Activated B cell treated with CpG ODN at 0.5 μM for 24 hours (primary cell): ENCODE results near the gene MAVS. TPM values are rescaled to one million over a fixed set of nuclear protein-coding genes. Genes with fewer than 3 reads are reported as not detected.
"Not testable (repeated sequence)": the region's sequence is repeated elsewhere in the genome, so short reads cannot be mapped to it uniquely, and the experiment has no call there.

Experiments
- ATAC-seq: fragments of 200-7000 bp; cut with Tn5 transposase; one replicate; pipeline ENCODE4 v1.10.0; 2021; ENCODE audit warnings: low read depth, mild to moderate bottlenecking, moderate library complexity
- CTCF ChIA-PET: fragments of 350-600 bp; sonication (Branson Sonifier 250); formaldehyde crosslinking; loops from one replicate; lab custom pipeline; 2021; ENCODE audit warnings: antibody characterized with exemption; lab: Charles Lee
- POLR2A ChIA-PET: fragments of 350-600 bp; sonication (Branson Sonifier 250); formaldehyde crosslinking; loops from one replicate; lab custom pipeline; 2021; ENCODE audit warnings: antibody characterized with exemption; lab: Charles Lee
- DNase-seq: peaks from one replicate; pipeline ENCODE4 v3.0.0; 2022
- H3K27ac Mint-ChIP-seq: one replicate; pipeline ENCODE4 v1.8.0; 2020; ENCODE audit warnings: mixed read lengths
- H3K27me3 Mint-ChIP-seq: one replicate; pipeline ENCODE4 v1.8.0; 2021; ENCODE audit warnings: mixed read lengths
- H3K36me3 Mint-ChIP-seq: one replicate; pipeline ENCODE4 v1.8.0; 2021; ENCODE audit warnings: low read depth, mixed read lengths
- H3K4me1 Mint-ChIP-seq: one replicate; pipeline ENCODE4 v1.8.0; 2021; ENCODE audit warnings: mixed read lengths
- H3K4me3 Mint-ChIP-seq: one replicate; pipeline ENCODE4 v1.8.0; 2020; ENCODE audit warnings: mild to moderate bottlenecking, mixed read lengths
- H3K9me3 Mint-ChIP-seq: one replicate; pipeline ENCODE4 v1.8.0; 2020; ENCODE audit warnings: mixed read lengths
- intact Hi-C: fragments of 100-400 bp; cut with micrococcal nuclease; formaldehyde crosslinking; loops from one replicate; pipeline ENCODE4 v1.15.1; 2024
- total RNA-seq: library from RNA; stranded (reverse); gene quantifications from 2 replicates; pipeline ENCODE4 v1.2.3, GENCODE V29; 2022
- TF ChIP-seq, protein P1 (sequence below): fragments of 200-600 bp; IDR thresholded peaks from one replicate; pipeline ENCODE4 v1.8.0; 2022; ENCODE audit warnings: antibody characterized with exemption, mild to moderate bottlenecking

Gene MAVS
- total RNA-seq, 1 donor from 2014 or later, result 39.7 TPM

DNA sequence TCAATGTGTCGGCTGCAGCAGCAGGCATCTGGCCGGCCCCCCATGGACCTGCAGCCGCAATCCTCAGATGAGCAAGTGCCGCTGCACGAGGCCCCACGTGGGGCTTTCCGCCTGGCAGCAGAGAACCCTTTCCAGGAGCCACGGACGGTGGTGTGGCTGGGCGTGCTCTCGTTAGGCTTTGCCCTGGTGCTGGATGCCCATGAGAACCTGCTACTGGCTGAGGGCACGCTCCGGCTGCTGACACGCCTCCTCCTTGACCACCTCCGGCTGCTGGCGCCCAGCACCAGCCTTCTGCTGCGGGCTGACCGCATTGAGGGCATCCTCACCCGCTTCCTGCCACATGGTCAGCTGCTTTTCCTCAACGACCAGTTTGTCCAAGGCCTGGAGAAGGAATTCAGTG, 22.8 kb upstream of the MAVS start:
- no peak overlapping the region for H3K27ac Mint-ChIP-seq
- POLR2A ChIA-PET, result no interaction called here
- peaks cover 50% of the 10 kb centered on the region for H3K36me3 Mint-ChIP-seq
- H3K9me3 Mint-ChIP-seq, result no peaks in the 10 kb centered on the region
- no peaks in the 10 kb centered on the region for H3K27me3 Mint-ChIP-seq
- intact Hi-C loops, result no loop called here
- peaks cover 29% of the 10 kb centered on the region for H3K4me1 Mint-ChIP-seq
- H3K4me3 Mint-ChIP-seq, result no peak overlapping the region
- TF ChIP-seq, protein P1, sequence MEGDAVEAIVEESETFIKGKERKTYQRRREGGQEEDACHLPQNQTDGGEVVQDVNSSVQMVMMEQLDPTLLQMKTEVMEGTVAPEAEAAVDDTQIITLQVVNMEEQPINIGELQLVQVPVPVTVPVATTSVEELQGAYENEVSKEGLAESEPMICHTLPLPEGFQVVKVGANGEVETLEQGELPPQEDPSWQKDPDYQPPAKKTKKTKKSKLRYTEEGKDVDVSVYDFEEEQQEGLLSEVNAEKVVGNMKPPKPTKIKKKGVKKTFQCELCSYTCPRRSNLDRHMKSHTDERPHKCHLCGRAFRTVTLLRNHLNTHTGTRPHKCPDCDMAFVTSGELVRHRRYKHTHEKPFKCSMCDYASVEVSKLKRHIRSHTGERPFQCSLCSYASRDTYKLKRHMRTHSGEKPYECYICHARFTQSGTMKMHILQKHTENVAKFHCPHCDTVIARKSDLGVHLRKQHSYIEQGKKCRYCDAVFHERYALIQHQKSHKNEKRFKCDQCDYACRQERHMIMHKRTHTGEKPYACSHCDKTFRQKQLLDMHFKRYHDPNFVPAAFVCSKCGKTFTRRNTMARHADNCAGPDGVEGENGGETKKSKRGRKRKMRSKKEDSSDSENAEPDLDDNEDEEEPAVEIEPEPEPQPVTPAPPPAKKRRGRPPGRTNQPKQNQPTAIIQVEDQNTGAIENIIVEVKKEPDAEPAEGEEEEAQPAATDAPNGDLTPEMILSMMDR, result no peak
- CTCF ChIA-PET, result no interaction called here
- DNase-seq, result no peak
- ATAC-seq, result no peak

- CTCF ChIA-PET, result no interaction called here
- intact Hi-C loops, result no loop called here
- peaks cover 21% of the 10 kb centered on the region for H3K4me1 Mint-ChIP-seq
- POLR2A ChIA-PET, result no interaction called here
- H3K36me3 Mint-ChIP-seq, result peaks cover 55% of the 10 kb centered on the region
- no peak for DNase-seq
- ATAC-seq, result no peak
- TF ChIP-seq, protein P1, result no peak
- no peak overlapping the region for H3K4me3 Mint-ChIP-seq
- no peaks in the 10 kb centered on the region for H3K27me3 Mint-ChIP-seq
- H3K27ac Mint-ChIP-seq, result no peak overlapping the region
- H3K9me3 Mint-ChIP-seq, result no peaks in the 10 kb centered on the region
Observed at GRCh38 chr20:3825526-3825925, 21.1 kb upstream of the MAVS start.

GRCh38 chr20:3826420-3826819, 20.2 kb upstream of the MAVS start:
- POLR2A ChIA-PET, result interaction anchor here (0.6 kb wide), 1 partner anchor 25 kb away, joined by 3 read pairs; no protein-coding TSS in a partner anchor
- no peak overlapping the region for H3K27ac Mint-ChIP-seq

GRCh38 chr20:3828798-3829197, 17.8 kb upstream of the MAVS start:
- Mint-ChIP-seq H3K27me3 (no peaks in the 10 kb centered on the region), H3K4me1 (peaks cover 9% of the 10 kb centered on the region), H3K36me3 (peaks cover 39% of the 10 kb centered on the region), H3K9me3 (no peaks in the 10 kb centered on the region), H3K4me3 (no peak overlapping the region), H3K27ac (no peak overlapping the region)
- DNase-seq (no peak), ATAC-seq (no peak)
- TF ChIP-seq, protein P1, result no peak
- intact Hi-C loops, result no loop called here
- CTCF ChIA-PET, result no interaction called here
- POLR2A ChIA-PET, result no interaction called here

More at GRCh38 chr20:3826420-3826819, 20.2 kb upstream of the MAVS start:
- peaks cover 14% of the 10 kb centered on the region for H3K4me1 Mint-ChIP-seq
- TF ChIP-seq, protein P1, result no peak
- CTCF ChIA-PET, result no interaction called here
- H3K36me3 Mint-ChIP-seq, result peaks cover 55% of the 10 kb centered on the region
- H3K9me3 Mint-ChIP-seq, result no peaks in the 10 kb centered on the region
- H3K4me3 Mint-ChIP-seq, result no peak overlapping the region
- no peaks in the 10 kb centered on the region for H3K27me3 Mint-ChIP-seq
- no peak for DNase-seq
- no peak for ATAC-seq
- intact Hi-C loops, result no loop called here

- peaks cover 29% of the 10 kb centered on the region for H3K36me3 Mint-ChIP-seq
- H3K4me1 Mint-ChIP-seq, H3K9me3 Mint-ChIP-seq, H3K4me3 Mint-ChIP-seq, H3K27ac Mint-ChIP-seq, CTCF ChIA-PET, ATAC-seq, H3K27me3 Mint-ChIP-seq, intact Hi-C loops, POLR2A ChIA-PET, DNase-seq: not testable (repeated sequence)
Observed at GRCh38 chr20:3829891-3830290, 16.7 kb upstream of the MAVS start.

GRCh38 chr20:3836132-3836531, 10.5 kb upstream of the MAVS start:
- CTCF ChIA-PET, result no interaction called here
- Mint-ChIP-seq H3K36me3 (peaks cover 3% of the 10 kb centered on the region), H3K4me1 (no peaks in the 10 kb centered on the region), H3K27me3 (no peaks in the 10 kb centered on the region), H3K27ac (no peak overlapping the region), H3K9me3 (no peaks in the 10 kb centered on the region), H3K4me3 (no peak overlapping the region)
- DNase-seq (no peak), ATAC-seq (no peak)
- intact Hi-C loops, result no loop called here
- TF ChIP-seq, protein P1, result no peak
- POLR2A ChIA-PET, result no interaction called here
